ENCODE measurements around the gene MMP15.

Gene MMP15

GRCh38 chr16:58037365-58038057 is 12.0 kb downstream of the MMP15 start:
- no peak for DNase-seq

- no peak for DNase-seq
Measured at GRCh38 chr16:58038219-58038641, 12.7 kb downstream of the MMP15 start.

DNA sequence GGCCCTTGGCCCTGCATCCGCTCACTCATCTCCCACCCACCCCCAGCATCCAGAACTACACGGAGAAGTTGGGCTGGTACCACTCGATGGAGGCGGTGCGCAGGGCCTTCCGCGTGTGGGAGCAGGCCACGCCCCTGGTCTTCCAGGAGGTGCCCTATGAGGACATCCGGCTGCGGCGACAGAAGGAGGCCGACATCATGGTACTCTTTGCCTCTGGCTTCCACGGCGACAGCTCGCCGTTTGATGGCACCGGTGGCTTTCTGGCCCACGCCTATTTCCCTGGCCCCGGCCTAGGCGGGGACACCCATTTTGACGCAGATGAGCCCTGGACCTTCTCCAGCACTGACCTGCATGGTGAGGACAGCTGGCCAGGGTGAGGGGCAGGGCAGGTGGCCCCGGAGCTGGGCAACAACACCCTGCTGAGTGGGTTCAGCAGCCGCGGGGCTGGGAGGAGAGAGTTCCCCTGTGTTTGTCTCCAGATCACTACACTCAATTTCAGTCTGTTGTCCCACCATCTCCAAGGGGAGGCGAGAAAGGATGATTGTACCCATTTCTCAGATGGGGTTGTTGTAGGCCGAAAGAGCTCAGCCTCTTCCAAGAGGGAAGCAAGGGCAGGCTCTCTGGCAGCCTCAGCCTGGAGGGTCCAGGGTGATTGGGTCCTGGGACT is 14.4 kb downstream of the MMP15 start:
- no peak for DNase-seq

DNA sequence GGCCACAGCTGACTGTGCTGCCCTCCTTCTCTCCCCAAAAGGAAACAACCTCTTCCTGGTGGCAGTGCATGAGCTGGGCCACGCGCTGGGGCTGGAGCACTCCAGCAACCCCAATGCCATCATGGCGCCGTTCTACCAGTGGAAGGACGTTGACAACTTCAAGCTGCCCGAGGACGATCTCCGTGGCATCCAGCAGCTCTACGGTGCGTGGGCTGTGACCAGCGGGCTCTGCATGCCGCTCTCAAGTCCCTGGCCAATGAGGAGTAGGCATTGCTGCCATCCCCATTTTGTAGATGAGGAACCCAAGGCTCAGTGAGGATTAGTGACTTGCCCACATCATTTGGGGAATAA is 14.9 kb downstream of the MMP15 start:
- DNase-seq, result no peak

DNA sequence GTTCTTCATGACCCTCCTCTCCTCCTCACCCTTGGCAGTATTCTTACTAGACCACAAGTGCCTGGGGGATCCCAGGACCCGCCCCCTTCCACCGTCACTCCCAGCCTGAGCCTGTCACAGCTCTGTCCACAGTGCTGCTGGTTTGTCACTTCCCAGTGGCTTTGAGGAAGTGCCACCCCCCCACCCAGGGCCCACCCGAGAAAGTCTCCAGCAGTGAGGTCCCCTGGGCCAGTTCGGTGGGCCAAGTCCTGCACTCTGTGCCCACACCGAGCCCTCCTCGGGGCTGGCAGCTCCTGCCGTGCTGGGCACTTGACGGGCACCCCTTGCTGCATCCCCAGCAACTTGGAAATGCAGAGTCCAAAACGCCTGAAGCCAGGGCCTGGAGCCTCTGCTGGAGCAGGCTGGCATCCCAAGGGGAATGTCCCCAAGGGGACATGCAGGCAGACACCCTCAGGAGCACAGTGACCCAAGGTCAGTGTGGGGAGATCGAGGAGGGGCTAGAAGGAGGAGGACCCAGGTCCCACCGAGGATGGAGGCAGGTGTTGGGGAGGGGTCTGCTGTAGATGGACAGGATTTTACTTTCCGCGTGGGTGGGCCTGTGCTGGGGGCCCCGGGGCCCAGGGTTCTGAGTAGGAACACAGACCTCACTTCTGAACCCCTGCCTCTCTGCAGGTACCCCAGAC is 15.5 kb downstream of the MMP15 start:
- DNase-seq, result no peak

- DNase-seq, result no peak
Measured at GRCh38 chr16:58041628-58041955, 16.0 kb downstream of the MMP15 start.

GRCh38 chr16:58042001-58042885 is 16.7 kb downstream of the MMP15 start:
- no peak for DNase-seq

DNA sequence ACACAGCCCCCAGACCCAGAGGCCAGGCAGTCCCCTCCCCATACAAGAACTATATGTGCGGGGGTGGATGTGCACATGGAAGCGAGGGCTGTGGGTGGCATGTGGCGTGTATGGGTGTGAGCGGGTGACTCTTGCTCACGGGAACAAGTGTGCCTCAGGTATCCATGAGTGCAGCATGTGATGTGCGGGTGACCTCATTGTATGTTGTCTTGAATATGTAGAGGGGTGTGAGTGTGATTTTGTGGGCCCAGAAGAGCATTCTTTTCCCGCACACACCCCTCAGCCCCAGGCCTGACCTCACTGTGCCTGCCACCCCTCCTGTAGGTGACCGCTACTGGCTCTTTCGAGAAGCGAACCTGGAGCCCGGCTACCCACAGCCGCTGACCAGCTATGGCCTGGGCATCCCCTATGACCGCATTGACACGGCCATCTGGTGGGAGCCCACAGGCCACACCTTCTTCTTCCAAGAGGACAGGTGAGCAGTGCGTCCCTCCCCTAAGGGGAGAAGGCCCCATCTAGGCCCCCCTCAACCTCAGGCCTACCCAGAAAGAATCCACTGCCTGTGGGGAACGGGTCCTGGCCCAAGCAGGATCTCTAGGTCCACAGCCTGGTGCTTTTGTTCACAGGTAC is 17.4 kb downstream of the MMP15 start:
- DNase-seq, result no peak

DNA sequence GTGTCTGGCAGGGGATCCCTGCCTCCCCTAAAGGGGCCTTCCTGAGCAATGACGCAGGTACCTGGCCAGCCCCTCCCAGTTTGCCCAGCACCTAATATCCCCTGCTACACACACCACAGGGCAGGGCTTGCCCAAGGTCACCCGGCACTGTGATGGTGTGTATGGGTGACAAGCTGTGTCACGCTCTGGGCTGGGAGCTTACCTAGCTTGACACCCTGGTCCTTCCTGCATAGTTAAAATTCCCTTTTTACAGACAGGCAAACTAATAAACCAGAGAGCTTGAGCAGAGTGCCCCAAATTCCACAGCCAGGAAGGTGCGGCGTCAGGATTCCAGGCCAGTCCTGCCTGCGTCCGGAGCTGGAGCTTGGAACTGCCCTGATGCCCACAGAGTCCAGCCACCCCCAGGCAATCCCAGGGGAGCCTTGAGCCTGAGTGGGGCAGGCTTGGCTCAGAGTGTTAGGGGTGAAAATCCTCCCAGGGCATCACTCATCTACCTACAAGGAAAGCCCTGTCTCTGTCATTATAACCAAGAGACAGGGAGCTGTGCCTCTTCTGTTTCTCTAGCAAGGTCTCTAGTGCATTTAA is 18.1 kb downstream of the MMP15 start:
- DNase-seq, result no peak

DNA sequence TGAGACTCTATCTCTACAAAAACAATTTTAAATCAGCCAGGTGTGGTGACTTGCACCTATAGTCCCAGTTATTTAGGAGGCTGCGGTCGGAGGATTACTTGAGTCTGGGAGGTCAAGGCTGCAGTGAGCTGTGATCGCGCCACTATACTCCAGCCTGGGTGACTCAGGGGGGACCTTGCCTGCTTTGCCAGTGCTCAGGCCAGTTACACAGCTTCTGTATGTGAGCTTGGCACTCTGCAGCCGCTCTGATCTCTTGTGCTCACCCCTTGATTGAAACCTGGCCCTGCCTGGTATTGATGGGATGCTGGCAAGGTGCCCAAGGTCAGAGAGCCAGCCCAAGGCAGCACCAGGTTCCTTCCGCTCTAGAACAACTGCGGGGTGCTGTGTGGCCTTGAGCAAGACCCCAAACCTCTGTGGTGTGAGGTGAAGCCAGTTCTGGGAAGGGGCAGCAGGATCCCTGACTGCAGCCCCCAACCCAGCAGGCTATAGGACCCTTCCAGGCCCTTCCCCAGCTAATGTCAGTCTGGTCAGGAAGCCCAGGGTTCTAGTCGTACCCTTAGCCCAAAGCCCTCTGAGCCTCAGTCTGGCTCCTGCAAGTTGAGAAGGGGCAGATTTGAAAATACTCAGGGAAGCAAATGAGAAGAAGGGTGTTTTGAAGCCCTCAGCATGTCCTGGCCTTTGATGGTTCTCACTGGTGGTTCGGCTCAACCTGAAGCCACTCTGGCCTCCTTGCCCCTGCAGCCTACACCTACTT is 18.9 kb downstream of the MMP15 start:
- no peak for DNase-seq

DNA sequence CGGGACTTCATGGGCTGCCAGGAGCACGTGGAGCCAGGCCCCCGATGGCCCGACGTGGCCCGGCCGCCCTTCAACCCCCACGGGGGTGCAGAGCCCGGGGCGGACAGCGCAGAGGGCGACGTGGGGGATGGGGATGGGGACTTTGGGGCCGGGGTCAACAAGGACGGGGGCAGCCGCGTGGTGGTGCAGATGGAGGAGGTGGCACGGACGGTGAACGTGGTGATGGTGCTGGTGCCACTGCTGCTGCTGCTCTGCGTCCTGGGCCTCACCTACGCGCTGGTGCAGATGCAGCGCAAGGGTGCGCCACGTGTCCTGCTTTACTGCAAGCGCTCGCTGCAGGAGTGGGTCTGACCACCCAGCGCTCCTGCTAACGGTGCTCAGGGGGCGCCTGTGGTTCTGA is 19.5 kb downstream of the MMP15 start:
- no peak for DNase-seq

GRCh38 chr16:58046054-58046881 is 20.7 kb downstream of the MMP15 start:
- DNase-seq, result no peak

DNA sequence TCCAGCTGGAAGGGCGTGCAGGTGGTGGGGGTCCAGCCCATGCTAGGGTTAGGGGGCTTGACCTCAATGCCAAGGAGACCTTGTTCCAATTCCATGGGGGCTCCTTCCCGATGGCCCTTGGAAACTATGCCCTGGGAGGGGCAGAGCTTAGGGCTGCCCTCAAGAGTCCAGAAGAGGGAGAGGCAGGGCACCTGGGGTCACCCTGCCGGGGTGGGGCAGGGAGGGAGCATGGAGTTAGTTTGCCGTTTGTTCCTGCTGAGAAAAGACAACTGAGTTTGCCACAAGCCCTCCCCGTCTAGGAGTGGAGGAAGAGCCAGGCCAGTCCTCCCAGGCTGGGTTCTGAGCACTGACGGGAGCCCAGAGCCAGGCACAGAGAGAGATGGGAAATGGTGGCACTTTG is 21.4 kb downstream of the MMP15 start:
- no peak for DNase-seq

DNA sequence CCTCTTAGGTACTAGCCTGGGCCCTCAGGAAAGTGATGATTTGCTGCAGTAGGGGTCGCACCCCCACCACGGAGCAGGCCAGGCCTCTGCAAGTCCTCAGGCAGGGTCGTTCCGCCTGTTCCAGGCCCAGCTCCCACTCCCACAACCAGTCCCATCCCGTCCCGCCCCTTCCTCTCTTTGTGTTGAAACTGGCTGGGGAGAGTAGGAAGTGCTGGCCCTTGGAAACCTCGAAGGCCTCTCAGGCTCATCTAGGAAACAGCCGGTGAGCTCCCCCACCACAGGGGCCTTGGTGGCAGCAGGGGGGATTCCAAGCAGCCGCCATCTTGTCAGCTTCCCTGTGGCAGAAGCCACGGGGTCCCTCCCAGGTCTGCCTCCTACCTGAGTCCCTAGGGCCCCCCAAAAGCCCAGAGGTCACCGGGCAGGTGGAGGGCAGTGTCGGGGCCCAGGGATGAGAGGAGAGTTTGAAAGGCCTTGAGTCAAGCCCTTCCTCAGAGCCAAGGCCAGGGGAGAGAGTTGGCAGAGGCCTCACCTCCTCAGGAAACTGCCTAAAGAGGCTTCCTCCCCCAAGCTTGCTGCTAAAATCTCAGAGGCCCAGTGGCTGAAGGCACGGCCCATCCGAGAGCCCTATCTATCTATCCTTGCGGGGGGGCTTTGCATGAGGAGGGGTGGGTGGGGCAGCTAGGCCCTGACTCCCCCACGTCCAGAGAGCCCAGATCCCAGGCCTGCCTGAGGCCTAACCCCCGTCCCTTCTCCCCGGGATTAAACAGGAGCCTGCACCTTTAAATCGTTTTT is 22.2 kb downstream of the MMP15 start:
- no peak for DNase-seq

DNA sequence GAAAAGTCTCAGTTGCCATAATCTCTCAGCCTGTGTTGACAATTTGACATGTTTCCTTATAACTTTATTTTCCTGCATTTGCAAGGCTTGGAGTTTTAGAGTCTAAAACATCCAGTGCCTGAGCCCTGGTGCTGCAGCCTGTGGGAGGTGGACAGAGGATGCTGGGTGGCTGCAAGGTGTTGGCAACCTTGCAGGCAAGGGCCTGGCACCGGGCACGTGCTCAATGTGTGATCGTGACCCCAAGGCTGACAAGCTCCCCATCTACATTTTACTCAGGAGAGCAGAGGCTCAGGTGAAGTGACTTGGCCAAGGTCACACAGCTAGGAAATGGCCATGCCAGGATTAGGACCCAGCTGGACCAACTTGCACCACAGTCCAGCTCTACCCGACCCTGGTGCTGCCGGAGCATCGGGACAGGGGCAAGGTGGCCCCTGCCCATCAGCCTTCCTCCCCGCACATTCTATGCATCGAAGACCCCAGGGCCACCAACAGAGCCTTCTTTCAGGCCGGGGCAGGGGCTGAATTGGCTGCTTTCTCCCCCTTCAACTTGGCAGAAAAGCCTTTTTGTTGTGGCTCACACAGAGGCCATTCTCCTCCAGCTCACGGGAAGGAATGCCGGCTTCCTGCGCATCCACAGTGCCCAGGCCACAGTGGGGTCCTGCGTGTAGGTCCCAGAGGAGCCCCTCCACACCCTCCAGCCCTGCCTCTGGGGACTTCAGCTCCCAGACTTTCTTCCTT is 23.1 kb downstream of the MMP15 start:
- DNase-seq, result no peak

DNA sequence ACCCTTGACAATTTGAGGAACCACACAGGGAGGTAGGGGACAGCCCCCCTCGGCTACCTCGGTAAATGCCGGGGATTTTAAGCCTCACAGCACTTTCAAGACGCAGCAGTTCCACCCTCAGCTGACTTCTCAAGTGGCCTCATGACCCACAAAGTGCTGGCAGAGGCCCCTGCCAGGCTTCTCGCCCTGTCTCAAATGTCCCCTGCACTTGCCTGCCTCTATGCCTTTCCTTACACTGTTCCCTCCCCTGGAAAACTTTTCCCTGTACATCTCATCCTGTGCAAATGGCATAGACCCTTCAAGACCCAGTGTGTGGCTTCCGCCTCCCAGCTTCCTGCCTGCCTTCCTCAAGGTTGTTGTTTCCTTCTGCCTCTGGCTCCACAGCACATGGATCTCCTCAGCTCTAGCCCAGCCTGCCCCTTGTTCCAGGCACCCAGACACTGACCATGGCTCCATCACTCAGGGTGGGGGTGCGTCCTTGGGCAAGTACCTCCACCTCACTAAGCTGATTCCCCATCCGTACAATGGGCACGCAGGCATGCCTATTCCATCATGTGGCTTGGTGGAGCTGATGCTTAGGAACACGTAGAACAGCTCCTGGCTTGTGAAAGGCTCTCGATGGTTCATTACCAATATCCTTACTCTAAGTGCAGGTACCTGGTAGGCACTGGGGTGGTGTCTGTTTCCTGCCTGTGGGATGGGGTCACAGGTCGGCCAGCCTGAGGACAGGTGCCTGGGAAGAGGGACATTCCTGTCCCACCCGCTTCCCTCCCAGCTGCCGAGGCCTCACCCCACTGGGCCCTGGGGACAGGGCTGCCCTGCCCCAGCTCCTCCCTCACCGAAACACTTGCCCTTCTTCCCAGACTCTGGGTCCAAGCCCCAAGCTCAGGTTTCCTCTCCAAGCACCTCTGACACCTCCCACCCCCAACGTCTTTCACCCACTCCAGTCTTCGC is 24.0 kb downstream of the MMP15 start:
- no peak for DNase-seq

GRCh38 chr16:58051296-58051695 is 25.7 kb downstream of the MMP15 start:
- DNase-seq, result no peak
